Neuronal stem cell (in vitro differentiated cells): ENCODE data around the gene HEPHL1.
"Not testable (repeated sequence)": the region's sequence is repeated elsewhere in the genome, so short reads cannot be mapped to it uniquely, and the experiment has no call there.

Experiments
- DNase-seq: peaks from one replicate; pipeline ENCODE4 v3.0.0-alpha.2; 2013; ENCODE audit warnings: low spot score
- H2AFZ ChIP-seq: one replicate; pipeline ENCODE4 v1.6.1; 2013; ENCODE audit warnings: mild to moderate bottlenecking, low read length, inconsistent platforms
- H2AK5ac ChIP-seq: 2 replicates; pipeline ENCODE4 v1.6.1; 2013; ENCODE audit warnings: low read depth, mild to moderate bottlenecking, inconsistent platforms, low read length, moderate library complexity, mixed read lengths
- H2BK120ac ChIP-seq: 2 replicates; pipeline ENCODE4 v1.6.1; 2013; ENCODE audit warnings: low read depth, mild to moderate bottlenecking, inconsistent platforms, low read length, moderate library complexity, mixed read lengths
- H2BK12ac ChIP-seq: one replicate; pipeline ENCODE4 v1.6.1; 2013; ENCODE audit warnings: low read length, inconsistent platforms
- H2BK15ac ChIP-seq: 2 replicates; pipeline ENCODE4 v1.6.1; 2013; ENCODE audit warnings: mild to moderate bottlenecking, low read length, inconsistent platforms, mixed read lengths
- H2BK5ac ChIP-seq: one replicate; pipeline ENCODE4 v1.6.1; 2013; ENCODE audit warnings: inconsistent platforms, mild to moderate bottlenecking, low read length, moderate library complexity
- H3K14ac ChIP-seq: one replicate; pipeline ENCODE4 v1.6.1; 2013; ENCODE audit warnings: low read length, inconsistent platforms
- H3K18ac ChIP-seq: 2 replicates; pipeline ENCODE4 v1.6.1; 2013; ENCODE audit warnings: low read length, inconsistent platforms
- H3K23ac ChIP-seq: 2 replicates; pipeline ENCODE4 v1.6.1; 2013; ENCODE audit warnings: low read depth, mild to moderate bottlenecking, mixed read lengths, low read length, inconsistent platforms; ENCODE audit not compliant: poor library complexity
- H3K27ac ChIP-seq: replicated peaks from 3 replicates; pipeline ENCODE4 v1.5.1; 2013; ENCODE audit warnings: low read length, inconsistent platforms
- H3K27me3 ChIP-seq, 3 experiments: 2 replicates each; pipeline ENCODE4 v1.6.1; 2013; ENCODE audit warnings: low read length in 3 of 3, mild to moderate bottlenecking in 2 of 3, inconsistent platforms in 1 of 3, low read depth in 1 of 3, mixed read lengths in 1 of 3, moderate library complexity in 1 of 3; ENCODE audit not compliant: control insufficient read depth in 3 of 3, insufficient read depth in 3 of 3
- H3K36me3 ChIP-seq, 2 donors: replicated peaks in 1 of 2; 2 replicates each; pipeline ENCODE4 v1.6.1; 2013; ENCODE audit warnings: low read length in 2 of 2; ENCODE audit not compliant: control insufficient read depth in 2 of 2, insufficient read depth in 2 of 2
- H3K4ac ChIP-seq: 2 replicates; pipeline ENCODE4 v1.6.1; 2013; ENCODE audit warnings: inconsistent platforms, mild to moderate bottlenecking, low read length, moderate library complexity
- H3K4me1 ChIP-seq, 2 donors: 1 replicate in 1 of 2; 2 replicates in 1 of 2; pipeline ENCODE4 v1.6.1; 2013; ENCODE audit warnings: low read length in 2 of 2, low read depth in 1 of 2; ENCODE audit not compliant: control insufficient read depth in 2 of 2, insufficient read depth in 1 of 2
- H3K4me2 ChIP-seq: one replicate; pipeline ENCODE4 v1.6.1; 2013; ENCODE audit warnings: mild to moderate bottlenecking, low read length, inconsistent platforms; ENCODE audit not compliant: insufficient read depth, poor library complexity, severe bottlenecking
- H3K4me3 ChIP-seq, 2 donors: 2 replicates each; pipeline ENCODE4 v1.5.1; 2013; ENCODE audit warnings: low read length in 2 of 2, mild to moderate bottlenecking in 2 of 2, inconsistent platforms in 1 of 2, moderate library complexity in 1 of 2
- H3K79me1 ChIP-seq: one replicate; pipeline ENCODE4 v1.6.1; 2013; ENCODE audit warnings: low read depth, mild to moderate bottlenecking, inconsistent platforms, low read length, moderate library complexity
- H3K9ac ChIP-seq: one replicate; pipeline ENCODE4 v1.6.1; 2013; ENCODE audit warnings: mild to moderate bottlenecking, low read depth, low read length, inconsistent platforms; ENCODE audit not compliant: poor library complexity
- H3K9me3 ChIP-seq, 2 donors: replicated peaks in 1 of 2; 2 replicates each; pipeline versions ENCODE3 to v1.6.1; 2013; ENCODE audit warnings: low read length in 2 of 2, mild to moderate bottlenecking in 2 of 2, inconsistent platforms in 1 of 2, low read depth in 1 of 2, mixed read lengths in 1 of 2, moderate library complexity in 1 of 2; ENCODE audit not compliant: control insufficient read depth in 2 of 2, insufficient read depth in 1 of 2
- H4K8ac ChIP-seq: one replicate; pipeline ENCODE4 v1.6.1; 2013; ENCODE audit warnings: low read depth, mild to moderate bottlenecking, inconsistent platforms, low read length, moderate library complexity
- H4K91ac ChIP-seq: one replicate; pipeline ENCODE4 v1.6.1; 2013; ENCODE audit warnings: low read length, low read depth, mild to moderate bottlenecking, inconsistent platforms; ENCODE audit not compliant: poor library complexity
- WGBS, 2 donors: extraction: QIAGEN DNeasy Blood & Tissue Kit; methylation state at CpG; one replicate each; pipeline ENCODE4 v1.1.7; 2013; ENCODE audit warnings: missing lambda C conversion rate in 2 of 2, mixed read lengths in 1 of 2; ENCODE audit not compliant: insufficient read length in 2 of 2, insufficient replicate concordance in 1 of 2; ENCODE audit errors: extremely low coverage in 2 of 2; 5-methylcytosine and 5-hydroxymethylcytosine counted together

The HEPHL1 gene

GRCh38 chr11:93976577-93977254 is 44.4 kb upstream of the HEPHL1 start:
- H3K9ac ChIP-seq, H4K91ac ChIP-seq, H3K14ac ChIP-seq, H3K18ac ChIP-seq, H3K4me3 ChIP-seq, H3K36me3 ChIP-seq, H2BK120ac ChIP-seq, H3K79me1 ChIP-seq, H3K23ac ChIP-seq, H2BK5ac ChIP-seq, H3K27ac ChIP-seq, H3K4me2 ChIP-seq, H2BK15ac ChIP-seq, DNase-seq, H3K27me3 ChIP-seq, H2AK5ac ChIP-seq, H2AFZ ChIP-seq, H3K9me3 ChIP-seq, H3K4me1 ChIP-seq, H4K8ac ChIP-seq, H3K4ac ChIP-seq, H2BK12ac ChIP-seq: not testable (repeated sequence)
- no CpG with 5 or more reads among the region's 3 CpGs for WGBS, 2 donors

DNA sequence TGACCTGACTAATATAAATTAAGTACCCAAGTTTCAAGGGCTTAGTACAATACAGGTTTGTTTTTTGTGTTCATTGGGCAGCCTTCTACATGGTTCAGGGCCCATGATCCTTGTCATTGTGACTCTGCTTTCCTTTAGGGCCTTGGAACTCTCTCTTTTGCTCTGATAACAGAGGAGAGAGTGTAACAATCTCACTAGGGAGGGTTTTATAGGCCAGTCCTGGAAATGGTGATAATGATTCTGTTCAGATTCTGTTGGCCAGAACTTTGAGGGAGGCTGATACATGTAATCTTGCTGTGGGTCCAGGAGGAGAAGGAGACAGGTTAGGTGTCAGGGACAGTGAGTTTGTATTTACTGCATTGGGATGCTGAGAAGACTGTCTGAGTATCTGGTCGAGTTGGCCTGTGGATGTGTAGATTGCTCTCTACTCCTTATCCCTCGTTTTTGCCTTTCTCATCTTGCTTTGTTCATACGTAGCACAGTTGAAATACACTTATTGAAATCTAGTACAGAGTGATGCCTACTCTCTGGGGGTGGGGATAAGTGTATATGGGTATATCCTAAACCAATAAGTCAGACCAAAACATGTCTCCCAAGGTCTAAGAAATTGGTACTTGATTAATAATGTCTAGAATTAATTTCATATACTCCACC is 37.5 kb upstream of the HEPHL1 start:
- WGBS, 2 donors, result no CpG with 5 or more reads among the region's 3 CpGs
- no peak overlapping the region for H2BK12ac ChIP-seq
- no peak overlapping the region for H2AFZ ChIP-seq
- H3K27ac ChIP-seq, result no peak overlapping the region
- no peaks in the 10 kb centered on the region for H3K36me3 ChIP-seq
- H2AK5ac ChIP-seq, result no peak overlapping the region
- no peak overlapping the region for H3K9ac ChIP-seq
- H3K9me3 ChIP-seq, result no peaks in the 10 kb centered on the region
- H3K79me1 ChIP-seq, result no peaks in the 10 kb centered on the region
- no peak overlapping the region for H2BK15ac ChIP-seq
- peaks cover 0 to 3% of the 10 kb centered on the region in 2 donors for H3K4me1 ChIP-seq
- H3K4me3 ChIP-seq, result no peak overlapping the region
- no peak for DNase-seq
- no peak overlapping the region for H4K91ac ChIP-seq
- no peak overlapping the region for H4K8ac ChIP-seq
- no peak overlapping the region for H2BK120ac ChIP-seq
- H3K14ac ChIP-seq, result no peak overlapping the region
- H3K23ac ChIP-seq, result no peak overlapping the region
- H2BK5ac ChIP-seq, result no peak overlapping the region
- H3K4ac ChIP-seq, result no peak overlapping the region
- no peak overlapping the region for H3K18ac ChIP-seq
- no peak overlapping the region for H3K4me2 ChIP-seq
- H3K27me3 ChIP-seq, result no peaks in the 10 kb centered on the region

- Histone ChIP-seq H3K79me1 (no peaks in the 10 kb centered on the region), H3K4ac (no peak overlapping the region), H3K4me3 (no peak overlapping the region), H3K14ac (no peak overlapping the region), H3K27ac (no peak overlapping the region), H3K36me3 (no peaks in the 10 kb centered on the region), H2BK12ac (no peak overlapping the region), H3K4me2 (no peak overlapping the region), H3K4me1 (peaks cover 0 to 3% of the 10 kb centered on the region in 2 donors), H2AFZ (no peak overlapping the region), H3K18ac (no peak overlapping the region), H4K8ac (no peak overlapping the region), H2BK15ac (no peak overlapping the region), H3K27me3 (no peaks in the 10 kb centered on the region), H2AK5ac (no peak overlapping the region), H3K9me3 (no peaks in the 10 kb centered on the region), H3K23ac (no peak overlapping the region), H2BK5ac (no peak overlapping the region), H2BK120ac (no peak overlapping the region), H4K91ac (no peak overlapping the region), H3K9ac (no peak overlapping the region)
- DNase-seq, result no peak
- WGBS, 2 donors, result no CpG with 5 or more reads among the region's 1 CpG
Observed at GRCh38 chr11:93984196-93984567, 37.0 kb upstream of the HEPHL1 start.

GRCh38 chr11:93984936-93985335 is 36.2 kb upstream of the HEPHL1 start:
- DNase-seq, result no peak
- no CpG with 5 or more reads among the region's 2 CpGs for WGBS, 2 donors

More at GRCh38 chr11:93984936-93985335, 36.2 kb upstream of the HEPHL1 start:
- Histone ChIP-seq H3K9me3 (no peaks in the 10 kb centered on the region), H3K36me3 (no peaks in the 10 kb centered on the region), H2BK15ac (no peak overlapping the region), H2BK12ac (no peak overlapping the region), H3K4me1 (peaks cover 0 to 3% of the 10 kb centered on the region in 2 donors), H2BK120ac (no peak overlapping the region), H3K27me3 (no peaks in the 10 kb centered on the region), H3K14ac (no peak overlapping the region), H2BK5ac (no peak overlapping the region), H4K91ac (no peak overlapping the region), H3K79me1 (no peaks in the 10 kb centered on the region), H3K18ac (no peak overlapping the region), H2AK5ac (no peak overlapping the region), H3K4ac (no peak overlapping the region), H3K4me3 (no peak overlapping the region), H2AFZ (no peak overlapping the region), H3K23ac (no peak overlapping the region), H3K9ac (no peak overlapping the region), H4K8ac (no peak overlapping the region), H3K27ac (no peak overlapping the region), H3K4me2 (no peak overlapping the region)
